Measurements from ENCODE around the gene PYGO1.

- TF ChIP-seq EZH2 (IDR thresholded peaks at IDR 0.05) (no peak), POLR2AphosphoS5 (IDR thresholded peaks at IDR 0.05; ENCODE audit: borderline replicate concordance, low read depth, low read length) (no peak), FOXP2 (optimal IDR thresholded peaks at IDR 0.05; ENCODE audit: control extremely low read depth, extremely low read length, insufficient read depth) (no peak)
These were observed 14.0 kb downstream of the PYGO1 start for GRCh38 chr15:55574096-55574495.
